ENCODE measurements around the gene LBX1.

- TF ChIP-seq REST (IDR thresholded peaks at IDR 0.05; ENCODE audit: borderline replicate concordance): no peak
- no peak for TF ChIP-seq TAF1 (IDR thresholded peaks at IDR 0.05; ENCODE audit: low read depth)
- TF ChIP-seq CTCF (IDR thresholded peaks at IDR 0.05; ENCODE audit: poor library complexity, severe bottlenecking): no peak
- no peak for TF ChIP-seq EZH2 (IDR thresholded peaks at IDR 0.05; ENCODE audit: borderline replicate concordance, insufficient read depth, low read length, poor library complexity, severe bottlenecking)
These were observed 37.4 kb upstream of the LBX1 start for GRCh38 chr10:101266381-101267289.
